ENCODE data around the gene TP63. TPM values are rescaled to one million over a fixed set of nuclear protein-coding genes. Genes with fewer than 3 reads are reported as not detected.

TP63 gene
- total and polyA plus RNA-seq, 3 donors from 2014 or later: 5.2 to 10.5 (median 6.0) TPM

- Histone ChIP-seq H3K9me3 (no peaks in the 10 kb centered on the region), H3K36me3 (ENCODE audit: low read depth, missing control alignments) (no peaks in the 10 kb centered on the region), H3K27me3 (no peaks in the 10 kb centered on the region), H3K27ac (no peak overlapping the region), H3K4me1 (no peaks in the 10 kb centered on the region), H3K4me3 (no peak overlapping the region)
- no peak for TF ChIP-seq POLR2A (IDR thresholded peaks at IDR 0.05)
- WGBS, 2 donors: 87 to 91% methylated on average over 2 of the region's 2 CpGs
- intact Hi-C loops (cut with DNase I; ENCODE audit: low total_unique reads): no loop called here
- no peak for DNase-seq
These were observed 53.1 kb downstream of the TP63 start for GRCh38 chr3:189684317-189684716.

GRCh38 chr3:189685291-189685690 is 54.1 kb downstream of the TP63 start:
- intact Hi-C loops (cut with DNase I; ENCODE audit: low total_unique reads): no loop called here
- H3K27me3 ChIP-seq: no peaks in the 10 kb centered on the region
- no peak overlapping the region for H3K4me3 ChIP-seq
- no peak for DNase-seq
- WGBS, 2 donors: 70 to 80% methylated on average over 1 of the region's 1 CpG
- H3K9me3 ChIP-seq: no peaks in the 10 kb centered on the region
- TF ChIP-seq, protein P1, sequence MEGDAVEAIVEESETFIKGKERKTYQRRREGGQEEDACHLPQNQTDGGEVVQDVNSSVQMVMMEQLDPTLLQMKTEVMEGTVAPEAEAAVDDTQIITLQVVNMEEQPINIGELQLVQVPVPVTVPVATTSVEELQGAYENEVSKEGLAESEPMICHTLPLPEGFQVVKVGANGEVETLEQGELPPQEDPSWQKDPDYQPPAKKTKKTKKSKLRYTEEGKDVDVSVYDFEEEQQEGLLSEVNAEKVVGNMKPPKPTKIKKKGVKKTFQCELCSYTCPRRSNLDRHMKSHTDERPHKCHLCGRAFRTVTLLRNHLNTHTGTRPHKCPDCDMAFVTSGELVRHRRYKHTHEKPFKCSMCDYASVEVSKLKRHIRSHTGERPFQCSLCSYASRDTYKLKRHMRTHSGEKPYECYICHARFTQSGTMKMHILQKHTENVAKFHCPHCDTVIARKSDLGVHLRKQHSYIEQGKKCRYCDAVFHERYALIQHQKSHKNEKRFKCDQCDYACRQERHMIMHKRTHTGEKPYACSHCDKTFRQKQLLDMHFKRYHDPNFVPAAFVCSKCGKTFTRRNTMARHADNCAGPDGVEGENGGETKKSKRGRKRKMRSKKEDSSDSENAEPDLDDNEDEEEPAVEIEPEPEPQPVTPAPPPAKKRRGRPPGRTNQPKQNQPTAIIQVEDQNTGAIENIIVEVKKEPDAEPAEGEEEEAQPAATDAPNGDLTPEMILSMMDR (IDR thresholded peaks at IDR 0.05): no peak
- no peak for TF ChIP-seq POLR2A (IDR thresholded peaks at IDR 0.05)
- H3K27ac ChIP-seq: no peak overlapping the region
- no peaks in the 10 kb centered on the region for H3K36me3 ChIP-seq (ENCODE audit: low read depth, missing control alignments)
- H3K4me1 ChIP-seq: no peaks in the 10 kb centered on the region

DNA sequence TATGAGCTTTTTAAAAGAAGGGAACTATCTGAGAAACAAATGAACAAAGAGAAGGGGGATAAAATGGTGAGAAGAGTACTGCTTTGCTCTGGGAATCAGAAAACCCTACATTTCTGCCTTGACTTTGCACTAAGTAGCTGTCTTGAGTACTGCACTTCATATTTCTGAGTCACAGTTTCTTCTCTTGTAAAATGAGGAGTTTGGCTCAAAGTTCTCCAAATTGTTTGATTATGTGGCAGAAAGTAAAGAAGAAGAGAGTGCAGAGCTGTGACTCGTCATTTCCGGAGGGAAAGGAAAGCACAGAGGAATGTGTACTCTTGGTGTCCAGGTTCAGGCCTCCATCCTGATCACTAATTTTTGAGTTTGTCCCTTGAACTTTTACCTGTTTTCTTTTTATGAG is 54.7 kb downstream of the TP63 start:
- WGBS, 2 donors: 72 to 78% methylated on average over 2 of the region's 2 CpGs
- no peaks in the 10 kb centered on the region for H3K27me3 ChIP-seq
- no peak for DNase-seq
- H3K36me3 ChIP-seq (ENCODE audit: low read depth, missing control alignments): no peaks in the 10 kb centered on the region
- intact Hi-C loops (cut with DNase I; ENCODE audit: low total_unique reads): no loop called here
- H3K4me1 ChIP-seq: no peaks in the 10 kb centered on the region
- H3K9me3 ChIP-seq: no peaks in the 10 kb centered on the region
- H3K27ac ChIP-seq: no peak overlapping the region
- H3K4me3 ChIP-seq: no peak overlapping the region
- TF ChIP-seq, protein P1 (IDR thresholded peaks at IDR 0.05): no peak
- TF ChIP-seq POLR2A (IDR thresholded peaks at IDR 0.05): no peak

DNA sequence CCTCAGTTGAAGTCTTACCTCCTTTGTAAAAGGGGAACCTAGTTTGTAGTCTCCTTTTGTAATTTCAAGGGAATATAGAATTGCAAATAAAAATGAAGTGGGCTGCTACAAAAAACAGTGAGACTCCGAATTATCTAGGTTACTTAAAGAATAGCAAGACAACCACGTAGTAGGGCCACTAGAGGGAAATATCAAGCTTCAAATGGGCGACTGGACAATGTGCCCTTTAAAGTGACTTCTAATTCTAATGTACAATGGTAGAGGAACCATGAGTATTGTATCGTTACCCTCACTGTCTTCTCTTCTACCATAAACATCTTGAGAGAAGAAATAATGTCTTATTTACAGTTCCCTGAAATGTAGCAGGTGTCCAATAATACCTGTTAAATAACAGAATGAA is 56.3 kb downstream of the TP63 start:
- Histone ChIP-seq H3K4me3 (no peak overlapping the region), H3K27me3 (no peaks in the 10 kb centered on the region), H3K36me3 (ENCODE audit: low read depth, missing control alignments) (no peaks in the 10 kb centered on the region), H3K4me1 (no peaks in the 10 kb centered on the region), H3K27ac (no peak overlapping the region), H3K9me3 (no peaks in the 10 kb centered on the region)
- intact Hi-C loops (cut with DNase I; ENCODE audit: low total_unique reads): no loop called here
- no peak for DNase-seq
- TF ChIP-seq, protein P1 (IDR thresholded peaks at IDR 0.05): no peak
- no peak for TF ChIP-seq POLR2A (IDR thresholded peaks at IDR 0.05)
- WGBS, 2 donors: 84% methylated on average over 4 of the region's 4 CpGs

DNA sequence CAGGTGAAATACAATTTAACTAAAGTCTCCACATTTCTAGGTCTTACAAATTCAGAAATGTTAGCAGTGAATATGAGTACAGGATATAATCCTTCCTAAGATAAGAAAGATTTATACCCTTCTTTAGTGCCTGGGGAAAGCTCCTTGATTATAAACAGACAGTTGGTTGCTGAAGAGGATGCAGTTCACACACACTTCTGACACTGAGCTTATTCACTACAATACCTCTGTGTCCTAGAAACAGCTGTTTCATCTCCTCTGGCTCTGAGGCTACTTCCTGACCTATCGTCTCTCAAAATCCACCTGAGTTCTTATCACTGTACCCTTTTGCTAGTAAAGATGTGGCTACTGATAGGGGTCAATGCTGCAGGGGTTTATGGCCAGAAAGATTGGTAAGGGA is 57.1 kb downstream of the TP63 start:
- no peaks in the 10 kb centered on the region for H3K27me3 ChIP-seq
- no peak overlapping the region for H3K4me3 ChIP-seq
- WGBS, 2 donors: 18 to 31% methylated on average over 1 of the region's 1 CpG
- no peaks in the 10 kb centered on the region for H3K9me3 ChIP-seq
- H3K4me1 ChIP-seq: no peaks in the 10 kb centered on the region
- DNase-seq: no peak
- TF ChIP-seq, protein P1 (IDR thresholded peaks at IDR 0.05): no peak
- no peak for TF ChIP-seq POLR2A (IDR thresholded peaks at IDR 0.05)
- intact Hi-C loops (cut with DNase I; ENCODE audit: low total_unique reads): no loop called here
- H3K27ac ChIP-seq: no peak overlapping the region
- H3K36me3 ChIP-seq (ENCODE audit: low read depth, missing control alignments): no peaks in the 10 kb centered on the region
